GM21723 (cell line): Measurements from ENCODE around the gene FMNL2.

ENCODE experiments used
- ATAC-seq: cut with Tn5 transposase; IDR thresholded peaks from one replicate; pipeline ENCODE4 v1.9.1; 2021; ENCODE audit warnings: mild to moderate bottlenecking, moderate library complexity; ENCODE audit not compliant: unreplicated experiment

Gene FMNL2

DNA sequence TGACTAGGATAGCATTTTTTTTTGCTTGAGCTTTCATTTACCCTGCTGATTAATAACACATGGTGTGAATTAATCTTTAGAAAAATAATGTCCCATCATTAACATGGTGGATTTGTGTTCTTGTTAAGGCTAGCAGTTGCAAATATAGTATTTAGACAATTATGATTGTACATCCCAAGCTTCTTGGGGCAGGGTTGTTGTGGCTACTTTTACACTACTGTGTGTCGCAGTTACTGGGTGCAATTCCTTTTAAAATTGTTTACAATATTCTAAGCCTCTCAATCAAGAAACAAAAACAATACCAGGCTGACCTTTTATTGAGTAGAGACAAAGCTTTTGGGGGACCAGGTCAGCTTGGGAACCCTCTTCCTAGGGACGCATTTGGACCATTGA, 2.5 kb downstream of the FMNL2 start:
- no peak for ATAC-seq

GRCh38 chr2:152339556-152340286, 4.7 kb downstream of the FMNL2 start:
- ATAC-seq: no peak

- no peak for ATAC-seq
Measured at GRCh38 chr2:152342259-152343046, 7.5 kb downstream of the FMNL2 start.

GRCh38 chr2:152343426-152343825, 8.5 kb downstream of the FMNL2 start:
- no peak for ATAC-seq

DNA sequence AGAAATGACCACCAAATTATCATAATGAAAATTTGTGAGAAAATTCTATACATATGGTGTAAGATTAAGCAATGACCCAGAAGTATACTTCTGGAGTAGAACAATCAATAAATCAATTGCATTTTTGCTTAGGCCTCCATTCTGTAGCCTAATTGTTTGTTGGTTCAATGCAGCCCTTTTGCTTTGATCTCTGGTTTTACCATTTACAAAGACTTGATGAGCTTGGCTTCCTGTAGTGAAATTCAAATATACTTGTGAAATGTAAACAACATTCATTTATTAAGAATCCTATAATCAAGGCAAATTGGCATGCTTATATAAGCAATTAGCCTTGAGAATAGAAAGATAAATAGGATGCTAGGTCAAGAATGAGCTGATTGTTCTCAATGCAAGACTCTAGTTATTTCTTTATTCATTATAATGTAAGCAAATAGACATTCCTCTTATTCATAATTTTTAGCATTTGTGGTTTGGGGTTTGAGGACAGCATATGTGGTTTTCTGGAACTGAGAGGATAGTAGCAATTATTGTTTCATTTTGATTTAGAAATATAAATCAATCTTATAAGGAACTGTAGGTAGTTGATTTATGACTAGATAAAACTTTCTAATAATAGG, 9.7 kb downstream of the FMNL2 start:
- ATAC-seq: no peak

DNA sequence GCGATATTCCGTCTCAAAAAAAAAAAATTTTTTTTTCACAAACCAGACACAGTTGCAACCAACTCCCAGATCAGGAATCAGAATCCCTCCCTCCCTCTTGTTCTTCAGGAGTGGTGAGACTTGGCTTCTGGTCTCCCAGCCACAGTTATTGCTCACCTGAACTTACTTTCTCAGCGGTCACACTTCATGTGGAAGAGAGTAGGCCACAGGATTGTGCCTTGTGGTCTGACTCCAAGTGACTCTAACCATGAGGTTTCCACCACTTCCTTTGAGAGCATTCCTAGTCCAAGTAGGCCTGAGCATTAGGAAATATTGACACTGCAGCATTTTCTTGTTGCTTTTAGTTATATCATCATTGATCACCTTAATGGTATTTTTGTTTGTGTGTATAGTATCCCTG, 12.1 kb downstream of the FMNL2 start:
- ATAC-seq: no peak

DNA sequence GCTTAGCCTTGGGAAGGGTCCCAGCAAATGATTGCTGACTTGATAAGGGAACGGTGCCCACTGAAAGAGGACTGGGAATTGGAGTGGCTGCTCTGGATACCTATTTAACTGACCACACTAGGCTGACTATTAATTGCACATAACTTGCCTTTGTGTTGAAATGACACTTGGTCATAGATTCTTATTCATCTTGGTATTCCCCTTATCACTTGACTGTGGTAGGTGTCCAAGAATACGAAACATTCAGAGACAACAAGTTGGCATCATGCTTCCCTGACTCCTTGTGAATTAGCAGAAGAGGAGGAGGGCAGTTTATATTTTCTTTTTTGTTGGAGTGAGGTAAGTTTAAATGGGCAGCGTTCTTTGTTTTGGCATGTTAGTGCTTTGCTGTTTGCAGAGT, 13.4 kb downstream of the FMNL2 start:
- ATAC-seq: no peak

DNA sequence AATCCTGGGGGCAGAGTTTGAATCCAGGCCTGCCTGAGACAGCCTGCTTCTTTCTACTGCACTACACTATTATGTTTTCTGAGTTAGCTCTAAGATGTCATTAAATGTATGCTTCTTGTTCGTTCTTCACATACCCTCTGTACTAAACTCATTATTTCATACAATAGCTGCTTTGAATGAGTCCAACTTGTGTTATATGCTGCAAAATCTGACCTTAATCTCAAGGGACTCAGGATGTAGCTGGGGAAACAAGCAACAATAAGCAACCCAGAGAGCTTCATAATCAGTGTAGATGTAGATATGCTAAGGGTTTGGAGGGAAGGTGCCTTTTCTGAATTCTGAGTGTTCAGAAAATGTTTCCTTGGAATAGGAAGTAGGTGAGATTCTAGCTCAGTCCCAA, 14.4 kb downstream of the FMNL2 start:
- no peak for ATAC-seq

- no peak for ATAC-seq
Measured at GRCh38 chr2:152350155-152350679, 15.2 kb downstream of the FMNL2 start.

GRCh38 chr2:152352616-152353015, 17.6 kb downstream of the FMNL2 start:
- ATAC-seq: no peak

DNA sequence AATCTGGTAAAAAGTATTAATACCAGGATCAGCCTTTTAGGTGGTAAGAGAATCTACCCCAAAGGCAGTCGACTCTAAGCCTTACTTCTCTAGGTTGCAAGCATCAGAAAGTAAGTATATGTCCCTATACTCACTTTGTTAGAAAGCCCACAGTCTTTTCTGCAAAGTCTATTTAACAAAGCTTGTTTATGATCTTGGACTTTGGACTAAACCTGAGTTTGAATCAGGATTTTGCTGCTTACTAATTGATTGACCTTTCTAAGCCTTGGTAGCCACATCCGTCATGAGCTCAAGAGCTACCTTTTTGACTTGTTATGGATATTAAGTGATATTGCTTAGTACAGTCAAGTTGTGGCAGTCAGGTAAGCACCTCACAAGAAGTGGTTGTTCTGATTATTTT, 18.4 kb downstream of the FMNL2 start:
- no peak for ATAC-seq

DNA sequence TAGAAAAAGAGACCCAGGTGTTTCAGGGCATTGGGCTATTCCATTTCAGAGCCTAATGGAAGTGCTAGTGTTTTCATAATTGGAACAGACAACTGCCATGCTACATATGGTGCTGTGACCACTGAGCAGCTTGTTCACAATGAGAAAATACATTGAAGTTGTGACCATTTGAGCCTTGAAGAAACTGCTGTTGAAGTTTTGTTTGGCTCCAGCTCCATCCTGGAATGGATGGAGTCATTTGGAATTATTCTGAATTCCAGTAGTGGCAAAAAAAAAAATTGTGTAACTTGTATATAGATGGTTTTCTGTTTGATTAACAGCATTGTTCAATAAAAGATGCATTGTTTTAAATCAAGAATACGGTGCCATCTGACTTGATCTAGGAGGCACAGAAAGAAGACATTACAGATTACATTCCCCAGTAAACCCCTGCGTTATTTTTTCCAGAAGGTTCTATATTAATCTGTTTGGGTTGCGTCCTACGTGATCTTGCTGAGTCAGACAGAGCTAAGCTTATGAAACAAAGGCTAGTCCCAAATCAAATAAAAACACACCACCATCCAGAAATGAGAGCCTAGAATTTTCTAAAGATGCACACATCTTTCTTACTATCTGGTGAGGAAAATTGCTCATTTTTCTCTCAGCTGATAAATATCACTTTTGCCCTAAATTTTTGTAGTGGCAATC, 19.2 kb downstream of the FMNL2 start:
- no peak for ATAC-seq

- no peak for ATAC-seq
Measured at GRCh38 chr2:152354909-152355308, 19.9 kb downstream of the FMNL2 start.

- ATAC-seq: no peak
Measured at GRCh38 chr2:152355409-152355831, 20.4 kb downstream of the FMNL2 start.

- ATAC-seq: no peak
Measured at GRCh38 chr2:152359573-152360363, 24.8 kb downstream of the FMNL2 start.

GRCh38 chr2:152363936-152364335, 29.0 kb downstream of the FMNL2 start:
- ATAC-seq: no peak

GRCh38 chr2:152367547-152368390, 32.8 kb downstream of the FMNL2 start:
- ATAC-seq: peak; percentile 93

GRCh38 chr2:152369176-152369860, 34.3 kb downstream of the FMNL2 start:
- no peak for ATAC-seq

- ATAC-seq: no peak
Measured at GRCh38 chr2:152370783-152371182, 35.8 kb downstream of the FMNL2 start.
